Measurements from ENCODE around the gene POLR2M. TPM values are rescaled to one million over a fixed set of nuclear protein-coding genes. Genes with fewer than 3 reads are reported as not detected.

POLR2M gene
- total and polyA plus RNA-seq, 9 donors: 47.1 to 510 (median 113) TPM

GRCh38 chr15:57726411-57726810, 19.9 kb downstream of the POLR2M start:
- H3K9me3 ChIP-seq: no peaks in the 10 kb centered on the region
- no peak overlapping the region for H3K27ac ChIP-seq
- WGBS, 3 donors: 66 to 84% (median 72%) methylated on average over 3 of the region's 3 CpGs
- no peak for DNase-seq
- no peak overlapping the region for H3K4me3 ChIP-seq
- intact Hi-C loops (cut with DNase I): loop anchor here in 1 of 4 donors (10.0 kb wide), 1 partner anchor 172 kb away; no protein-coding TSS in a partner anchor
- H3K27me3 ChIP-seq: no peaks in the 10 kb centered on the region
- no peaks in the 10 kb centered on the region for H3K36me3 ChIP-seq
- no peak for TF ChIP-seq CTCF (IDR thresholded peaks at IDR 0.05)
- TF ChIP-seq EP300 (IDR thresholded peaks at IDR 0.05): no peak
- TF ChIP-seq POLR2A (IDR thresholded peaks at IDR 0.05): no peak
- H3K4me1 ChIP-seq (ENCODE audit: insufficient read depth): no peaks in the 10 kb centered on the region

GRCh38 chr15:57727031-57727430, 20.5 kb downstream of the POLR2M start:
- WGBS, 3 donors: 80 to 88% (median 85%) methylated on average over 6 of the region's 6 CpGs
- no peak overlapping the region for H3K4me3 ChIP-seq
- no peaks in the 10 kb centered on the region for H3K36me3 ChIP-seq
- no peaks in the 10 kb centered on the region for H3K27me3 ChIP-seq
- intact Hi-C loops (cut with DNase I): loop anchor here in 1 of 4 donors (10.0 kb wide), 1 partner anchor 172 kb away; no protein-coding TSS in a partner anchor
- TF ChIP-seq POLR2A (IDR thresholded peaks at IDR 0.05) (no peak), CTCF (IDR thresholded peaks at IDR 0.05) (no peak), EP300 (IDR thresholded peaks at IDR 0.05) (no peak)
- DNase-seq: no peak
- no peaks in the 10 kb centered on the region for H3K4me1 ChIP-seq (ENCODE audit: insufficient read depth)
- H3K9me3 ChIP-seq: no peaks in the 10 kb centered on the region
- H3K27ac ChIP-seq: no peak overlapping the region

GRCh38 chr15:57728436-57728835, 21.9 kb downstream of the POLR2M start:
- WGBS, 3 donors: 86 to 93% (median 89%) methylated on average over 8 of the region's 8 CpGs
- Histone ChIP-seq H3K4me1 (ENCODE audit: insufficient read depth) (peaks cover 1% of the 10 kb centered on the region), H3K27ac (no peak overlapping the region), H3K27me3 (no peaks in the 10 kb centered on the region), H3K4me3 (no peak overlapping the region), H3K9me3 (no peaks in the 10 kb centered on the region), H3K36me3 (no peaks in the 10 kb centered on the region)
- TF ChIP-seq EP300 (IDR thresholded peaks at IDR 0.05): no peak
- no peak for TF ChIP-seq POLR2A (IDR thresholded peaks at IDR 0.05)
- no peak for TF ChIP-seq CTCF (IDR thresholded peaks at IDR 0.05)
- DNase-seq: no peak
- intact Hi-C loops (cut with DNase I): loop anchor here in 1 of 4 donors (10.0 kb wide), 1 partner anchor 174 kb away; no protein-coding TSS in a partner anchor

- no peak for DNase-seq
- Histone ChIP-seq H3K4me3 (no peak overlapping the region), H3K27ac (no peak overlapping the region), H3K36me3 (no peaks in the 10 kb centered on the region), H3K9me3 (no peaks in the 10 kb centered on the region), H3K27me3 (no peaks in the 10 kb centered on the region), H3K4me1 (ENCODE audit: insufficient read depth) (peaks cover 1% of the 10 kb centered on the region)
- TF ChIP-seq CTCF (IDR thresholded peaks at IDR 0.05) (no peak), POLR2A (IDR thresholded peaks at IDR 0.05) (no peak), EP300 (IDR thresholded peaks at IDR 0.05) (no peak)
- intact Hi-C loops (cut with DNase I): loop anchor here in 1 of 4 donors (10.0 kb wide), 1 partner anchor 56 kb away; no protein-coding TSS in a partner anchor
- WGBS, 3 donors: 69 to 82% (median 80%) methylated on average over 5 of the region's 5 CpGs
These were observed 24.4 kb downstream of the POLR2M start for GRCh38 chr15:57730876-57731275.
